ENCODE data around the gene SUPT4H1. TPM values are rescaled to one million over a fixed set of nuclear protein-coding genes. Genes with fewer than 3 reads are reported as not detected.

Gene SUPT4H1
- total and polyA plus RNA-seq, 9 of the 15 experiments (the other 6 are each of a cell fraction or from before 2014, with no cell fraction given): 62.1 to 320 (median 117) TPM

DNA sequence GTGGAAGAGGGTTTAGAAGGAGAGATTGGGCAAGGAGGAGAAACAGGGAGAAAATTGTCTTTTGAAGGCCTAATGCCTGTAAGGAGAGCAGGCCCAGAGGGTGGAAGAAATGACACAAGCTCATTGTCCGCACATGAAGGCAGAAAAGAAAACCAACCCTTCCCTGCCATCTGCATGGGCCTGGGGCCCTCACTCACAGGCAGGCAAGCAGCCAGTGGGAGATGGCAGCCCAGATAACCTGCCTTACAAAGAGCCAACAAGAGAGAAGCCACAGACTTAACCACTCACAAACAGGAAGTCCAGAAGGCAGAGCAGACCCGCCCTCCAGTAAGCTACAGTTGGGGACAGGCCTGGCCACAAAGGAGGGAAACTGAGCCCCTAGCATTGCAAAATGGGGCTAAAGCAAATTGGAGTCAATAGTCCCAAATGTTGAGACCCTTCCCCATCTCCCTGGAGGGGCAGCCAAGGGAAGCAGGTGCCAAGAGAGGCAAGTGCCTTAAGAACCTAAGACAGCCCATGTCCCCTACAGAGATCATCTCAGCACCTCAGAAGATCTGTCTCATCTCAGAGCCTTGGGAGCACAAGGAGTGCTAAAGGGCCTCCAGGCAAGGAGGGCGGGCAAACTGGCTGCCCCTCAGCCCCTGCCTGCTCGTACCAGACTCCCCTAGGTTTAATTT lies 16.1 kb downstream of the SUPT4H1 start (continued):
- TF ChIP-seq, protein P1, sequence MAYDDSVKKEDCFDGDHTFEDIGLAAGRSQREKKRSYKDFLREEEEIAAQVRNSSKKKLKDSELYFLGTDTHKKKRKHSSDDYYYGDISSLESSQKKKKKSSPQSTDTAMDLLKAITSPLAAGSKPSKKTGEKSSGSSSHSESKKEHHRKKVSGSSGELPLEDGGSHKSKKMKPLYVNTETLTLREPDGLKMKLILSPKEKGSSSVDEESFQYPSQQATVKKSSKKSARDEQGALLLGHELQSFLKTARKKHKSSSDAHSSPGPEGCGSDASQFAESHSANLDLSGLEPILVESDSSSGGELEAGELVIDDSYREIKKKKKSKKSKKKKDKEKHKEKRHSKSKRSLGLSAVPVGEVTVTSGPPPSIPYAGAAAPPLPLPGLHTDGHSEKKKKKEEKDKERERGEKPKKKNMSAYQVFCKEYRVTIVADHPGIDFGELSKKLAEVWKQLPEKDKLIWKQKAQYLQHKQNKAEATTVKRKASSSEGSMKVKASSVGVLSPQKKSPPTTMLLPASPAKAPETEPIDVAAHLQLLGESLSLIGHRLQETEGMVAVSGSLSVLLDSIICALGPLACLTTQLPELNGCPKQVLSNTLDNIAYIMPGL (CRISPR knock-in tag; IDR thresholded peaks at IDR 0.05): no peak
- TF ChIP-seq ZNF644 (tag; IDR thresholded peaks at IDR 0.05; ENCODE audit: low read depth): peak; percentile 40
- peak; percentile 55; the same call in 1 of the 2 replicates for TF ChIP-seq DIDO1 (tag; IDR thresholded peaks at IDR 0.05; ENCODE audit: low read depth)
- peak; percentile 27; the same call in 1 of the 2 replicates for TF ChIP-seq GTF2A2 (tag; IDR thresholded peaks at IDR 0.05)
- no peak for TF ChIP-seq BRD9 (IDR thresholded peaks at IDR 0.05; ENCODE audit: low read depth, partially characterized antibody)
- no peak; the same call in 1 of the 2 replicates for TF ChIP-seq ESRRA (IDR thresholded peaks at IDR 0.05; ENCODE audit: borderline replicate concordance, low read depth)
- peak; percentile 32; the same call in 1 of the 2 replicates for TF ChIP-seq ETV5 (CRISPR knock-in tag; IDR thresholded peaks at IDR 0.05; ENCODE audit: low read depth)
- TF ChIP-seq, protein P2, sequence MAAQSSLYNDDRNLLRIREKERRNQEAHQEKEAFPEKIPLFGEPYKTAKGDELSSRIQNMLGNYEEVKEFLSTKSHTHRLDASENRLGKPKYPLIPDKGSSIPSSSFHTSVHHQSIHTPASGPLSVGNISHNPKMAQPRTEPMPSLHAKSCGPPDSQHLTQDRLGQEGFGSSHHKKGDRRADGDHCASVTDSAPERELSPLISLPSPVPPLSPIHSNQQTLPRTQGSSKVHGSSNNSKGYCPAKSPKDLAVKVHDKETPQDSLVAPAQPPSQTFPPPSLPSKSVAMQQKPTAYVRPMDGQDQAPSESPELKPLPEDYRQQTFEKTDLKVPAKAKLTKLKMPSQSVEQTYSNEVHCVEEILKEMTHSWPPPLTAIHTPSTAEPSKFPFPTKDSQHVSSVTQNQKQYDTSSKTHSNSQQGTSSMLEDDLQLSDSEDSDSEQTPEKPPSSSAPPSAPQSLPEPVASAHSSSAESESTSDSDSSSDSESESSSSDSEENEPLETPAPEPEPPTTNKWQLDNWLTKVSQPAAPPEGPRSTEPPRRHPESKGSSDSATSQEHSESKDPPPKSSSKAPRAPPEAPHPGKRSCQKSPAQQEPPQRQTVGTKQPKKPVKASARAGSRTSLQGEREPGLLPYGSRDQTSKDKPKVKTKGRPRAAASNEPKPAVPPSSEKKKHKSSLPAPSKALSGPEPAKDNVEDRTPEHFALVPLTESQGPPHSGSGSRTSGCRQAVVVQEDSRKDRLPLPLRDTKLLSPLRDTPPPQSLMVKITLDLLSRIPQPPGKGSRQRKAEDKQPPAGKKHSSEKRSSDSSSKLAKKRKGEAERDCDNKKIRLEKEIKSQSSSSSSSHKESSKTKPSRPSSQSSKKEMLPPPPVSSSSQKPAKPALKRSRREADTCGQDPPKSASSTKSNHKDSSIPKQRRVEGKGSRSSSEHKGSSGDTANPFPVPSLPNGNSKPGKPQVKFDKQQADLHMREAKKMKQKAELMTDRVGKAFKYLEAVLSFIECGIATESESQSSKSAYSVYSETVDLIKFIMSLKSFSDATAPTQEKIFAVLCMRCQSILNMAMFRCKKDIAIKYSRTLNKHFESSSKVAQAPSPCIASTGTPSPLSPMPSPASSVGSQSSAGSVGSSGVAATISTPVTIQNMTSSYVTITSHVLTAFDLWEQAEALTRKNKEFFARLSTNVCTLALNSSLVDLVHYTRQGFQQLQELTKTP (IDR thresholded peaks at IDR 0.05; ENCODE audit: low read depth in 1 of 2, partially characterized antibody in 2 of 2): peak in 1 of 2 experiments; percentile 20
- peak; percentile 70 for TF ChIP-seq ZNF24 (IDR thresholded peaks at IDR 0.05)
- TF ChIP-seq ELF1 (tag; IDR thresholded peaks at IDR 0.05): peak; percentile 86
- TF ChIP-seq TBL1XR1 (IDR thresholded peaks at IDR 0.05; ENCODE audit: low read length in 2 of 2): peak in 1 of 2 experiments; percentile 46; a peak in 1 of 4 replicates
- no peak for TF ChIP-seq ZNF324 (CRISPR knock-in tag; IDR thresholded peaks at IDR 0.05)
- TF ChIP-seq, protein P3, sequence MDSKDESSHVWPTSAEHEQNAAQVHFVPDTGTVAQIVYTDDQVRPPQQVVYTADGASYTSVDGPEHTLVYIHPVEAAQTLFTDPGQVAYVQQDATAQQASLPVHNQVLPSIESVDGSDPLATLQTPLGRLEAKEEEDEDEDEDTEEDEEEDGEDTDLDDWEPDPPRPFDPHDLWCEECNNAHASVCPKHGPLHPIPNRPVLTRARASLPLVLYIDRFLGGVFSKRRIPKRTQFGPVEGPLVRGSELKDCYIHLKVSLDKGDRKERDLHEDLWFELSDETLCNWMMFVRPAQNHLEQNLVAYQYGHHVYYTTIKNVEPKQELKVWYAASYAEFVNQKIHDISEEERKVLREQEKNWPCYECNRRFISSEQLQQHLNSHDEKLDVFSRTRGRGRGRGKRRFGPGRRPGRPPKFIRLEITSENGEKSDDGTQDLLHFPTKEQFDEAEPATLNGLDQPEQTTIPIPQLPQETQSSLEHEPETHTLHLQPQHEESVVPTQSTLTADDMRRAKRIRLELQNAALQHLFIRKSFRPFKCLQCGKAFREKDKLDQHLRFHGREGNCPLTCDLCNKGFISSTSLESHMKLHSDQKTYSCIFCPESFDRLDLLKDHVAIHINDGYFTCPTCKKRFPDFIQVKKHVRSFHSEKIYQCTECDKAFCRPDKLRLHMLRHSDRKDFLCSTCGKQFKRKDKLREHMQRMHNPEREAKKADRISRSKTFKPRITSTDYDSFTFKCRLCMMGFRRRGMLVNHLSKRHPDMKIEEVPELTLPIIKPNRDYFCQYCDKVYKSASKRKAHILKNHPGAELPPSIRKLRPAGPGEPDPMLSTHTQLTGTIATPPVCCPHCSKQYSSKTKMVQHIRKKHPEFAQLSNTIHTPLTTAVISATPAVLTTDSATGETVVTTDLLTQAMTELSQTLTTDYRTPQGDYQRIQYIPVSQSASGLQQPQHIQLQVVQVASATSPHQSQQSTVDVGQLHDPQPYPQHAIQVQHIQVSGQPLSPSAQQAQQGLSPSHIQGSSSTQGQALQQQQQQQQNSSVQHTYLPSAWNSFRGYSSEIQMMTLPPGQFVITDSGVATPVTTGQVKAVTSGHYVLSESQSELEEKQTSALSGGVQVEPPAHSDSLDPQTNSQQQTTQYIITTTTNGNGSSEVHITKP (IDR thresholded peaks at IDR 0.05; ENCODE audit: partially characterized antibody): no peak
- TF ChIP-seq CREB1 (IDR thresholded peaks at IDR 0.05): no peak
- no peak for TF ChIP-seq CREB1 (CRISPR knock-in tag; IDR thresholded peaks at IDR 0.05)
- TF ChIP-seq, protein P4, sequence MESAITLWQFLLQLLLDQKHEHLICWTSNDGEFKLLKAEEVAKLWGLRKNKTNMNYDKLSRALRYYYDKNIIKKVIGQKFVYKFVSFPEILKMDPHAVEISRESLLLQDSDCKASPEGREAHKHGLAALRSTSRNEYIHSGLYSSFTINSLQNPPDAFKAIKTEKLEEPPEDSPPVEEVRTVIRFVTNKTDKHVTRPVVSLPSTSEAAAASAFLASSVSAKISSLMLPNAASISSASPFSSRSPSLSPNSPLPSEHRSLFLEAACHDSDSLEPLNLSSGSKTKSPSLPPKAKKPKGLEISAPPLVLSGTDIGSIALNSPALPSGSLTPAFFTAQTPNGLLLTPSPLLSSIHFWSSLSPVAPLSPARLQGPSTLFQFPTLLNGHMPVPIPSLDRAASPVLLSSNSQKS (CRISPR knock-in tag; IDR thresholded peaks at IDR 0.05): no peak
- no peak for TF ChIP-seq ZNF263 (CRISPR knock-in tag; IDR thresholded peaks at IDR 0.05; ENCODE audit: borderline replicate concordance)
- no peak for TF ChIP-seq CHCHD3 (CRISPR knock-in tag; IDR thresholded peaks at IDR 0.05)
